GM21825 (cell line): ENCODE results near the gene TGIF2.
A peak's percentile ranks its signal among the peaks of the same experiment; 100 is the strongest.

Source experiments
- ATAC-seq: cut with Tn5 transposase; IDR thresholded peaks from one replicate; pipeline ENCODE4 v1.9.1; 2021; ENCODE audit warnings: mild to moderate bottlenecking, moderate library complexity; ENCODE audit not compliant: unreplicated experiment

The TGIF2 gene

GRCh38 chr20:36573103-36573797, at the start of gene TGIF2:
Gene TGIF2 (plus strand): TSS chr20:36573597. CDS start chr20:36578775, 5,178 bp downstream.
- ATAC-seq, result peak; percentile 66

GRCh38 chr20:36525620-36526365, 47.6 kb upstream of the TGIF2 start:
- ATAC-seq, result no peak

- no peak for ATAC-seq
Measured at GRCh38 chr20:36526521-36527011, 46.8 kb upstream of the TGIF2 start.

GRCh38 chr20:36527331-36528125, 45.9 kb upstream of the TGIF2 start:
- ATAC-seq, result no peak

GRCh38 chr20:36528176-36528874, 45.1 kb upstream of the TGIF2 start:
- no peak for ATAC-seq

- no peak for ATAC-seq
Measured at GRCh38 chr20:36528875-36529417, 44.5 kb upstream of the TGIF2 start.

GRCh38 chr20:36532388-36532787, 41.0 kb upstream of the TGIF2 start:
- no peak for ATAC-seq

- no peak for ATAC-seq
Measured at GRCh38 chr20:36532822-36533221, 40.6 kb upstream of the TGIF2 start.

- no peak for ATAC-seq
Measured at GRCh38 chr20:36538026-36538722, 35.2 kb upstream of the TGIF2 start.

- no peak for ATAC-seq
Measured at GRCh38 chr20:36540551-36541211, 32.7 kb upstream of the TGIF2 start.

- no peak for ATAC-seq
Measured at GRCh38 chr20:36541227-36541767, 32.1 kb upstream of the TGIF2 start, which contains the start of gene MYL9. Gene MYL9 (plus strand): TSS chr20:36541519. CDS start chr20:36544885, 3,366 bp downstream.

- ATAC-seq, result no peak
Measured at GRCh38 chr20:36541768-36542488, 31.5 kb upstream of the TGIF2 start.

- ATAC-seq, result no peak
Measured at GRCh38 chr20:36542516-36543183, 30.7 kb upstream of the TGIF2 start.

GRCh38 chr20:36543184-36544133, 29.9 kb upstream of the TGIF2 start:
- no peak for ATAC-seq

- ATAC-seq, result no peak
Measured at GRCh38 chr20:36544134-36545018, 29.0 kb upstream of the TGIF2 start.
